ENCODE measurements around the gene STX4. TPM values are rescaled to one million over a fixed set of nuclear protein-coding genes. Genes with fewer than 3 reads are reported as not detected.

The STX4 gene
- total and polyA plus RNA-seq, 9 of the 15 experiments (the other 6 are each of a cell fraction or from before 2014, with no cell fraction given): 3.2 to 48.0 (median 21.5) TPM

DNA sequence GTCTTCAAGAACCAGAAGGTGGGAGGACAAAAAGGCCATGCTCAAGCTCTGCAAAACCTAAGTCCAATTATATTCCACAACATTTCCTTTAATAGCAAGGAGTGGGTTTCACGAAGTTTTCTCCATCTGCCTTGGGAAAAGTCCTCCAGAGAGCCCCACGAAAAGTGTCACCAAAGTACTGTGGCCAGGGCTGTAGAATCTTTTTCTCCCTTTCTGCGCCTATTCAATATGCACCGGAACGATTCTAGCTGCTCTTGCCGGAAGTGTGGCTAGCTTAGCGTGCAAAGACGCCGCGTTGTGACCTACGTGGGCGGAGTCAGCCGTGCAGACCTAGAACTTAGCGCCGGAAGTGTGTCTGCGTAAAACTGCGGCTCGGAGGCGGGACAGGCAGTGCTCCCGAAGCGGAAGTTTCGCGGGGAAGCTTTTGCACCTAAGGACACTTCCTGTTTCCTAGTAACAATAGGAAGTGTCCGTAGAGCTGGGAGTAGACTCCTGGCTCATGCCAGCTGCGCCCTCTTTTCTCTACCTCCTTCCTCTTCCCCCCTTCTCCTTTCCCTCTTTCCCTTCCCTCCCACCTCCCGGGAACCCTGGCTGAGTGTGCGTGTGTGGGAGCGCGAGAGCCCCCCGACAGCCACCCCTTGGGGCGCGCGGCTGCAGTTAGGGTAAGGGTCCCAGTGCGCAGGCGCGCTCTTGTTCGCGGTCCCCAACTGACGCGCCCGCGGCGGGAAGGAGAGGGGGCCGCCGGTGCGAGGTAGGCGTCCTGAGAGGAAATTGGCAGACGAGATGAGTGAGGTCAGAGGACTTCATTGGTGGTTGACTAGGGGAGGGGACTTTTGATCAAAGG is 40.8 kb downstream of the STX4 start, which contains the start of the genes ZNF646 and ZNF668 (continued):
- TF ChIP-seq, protein P1, sequence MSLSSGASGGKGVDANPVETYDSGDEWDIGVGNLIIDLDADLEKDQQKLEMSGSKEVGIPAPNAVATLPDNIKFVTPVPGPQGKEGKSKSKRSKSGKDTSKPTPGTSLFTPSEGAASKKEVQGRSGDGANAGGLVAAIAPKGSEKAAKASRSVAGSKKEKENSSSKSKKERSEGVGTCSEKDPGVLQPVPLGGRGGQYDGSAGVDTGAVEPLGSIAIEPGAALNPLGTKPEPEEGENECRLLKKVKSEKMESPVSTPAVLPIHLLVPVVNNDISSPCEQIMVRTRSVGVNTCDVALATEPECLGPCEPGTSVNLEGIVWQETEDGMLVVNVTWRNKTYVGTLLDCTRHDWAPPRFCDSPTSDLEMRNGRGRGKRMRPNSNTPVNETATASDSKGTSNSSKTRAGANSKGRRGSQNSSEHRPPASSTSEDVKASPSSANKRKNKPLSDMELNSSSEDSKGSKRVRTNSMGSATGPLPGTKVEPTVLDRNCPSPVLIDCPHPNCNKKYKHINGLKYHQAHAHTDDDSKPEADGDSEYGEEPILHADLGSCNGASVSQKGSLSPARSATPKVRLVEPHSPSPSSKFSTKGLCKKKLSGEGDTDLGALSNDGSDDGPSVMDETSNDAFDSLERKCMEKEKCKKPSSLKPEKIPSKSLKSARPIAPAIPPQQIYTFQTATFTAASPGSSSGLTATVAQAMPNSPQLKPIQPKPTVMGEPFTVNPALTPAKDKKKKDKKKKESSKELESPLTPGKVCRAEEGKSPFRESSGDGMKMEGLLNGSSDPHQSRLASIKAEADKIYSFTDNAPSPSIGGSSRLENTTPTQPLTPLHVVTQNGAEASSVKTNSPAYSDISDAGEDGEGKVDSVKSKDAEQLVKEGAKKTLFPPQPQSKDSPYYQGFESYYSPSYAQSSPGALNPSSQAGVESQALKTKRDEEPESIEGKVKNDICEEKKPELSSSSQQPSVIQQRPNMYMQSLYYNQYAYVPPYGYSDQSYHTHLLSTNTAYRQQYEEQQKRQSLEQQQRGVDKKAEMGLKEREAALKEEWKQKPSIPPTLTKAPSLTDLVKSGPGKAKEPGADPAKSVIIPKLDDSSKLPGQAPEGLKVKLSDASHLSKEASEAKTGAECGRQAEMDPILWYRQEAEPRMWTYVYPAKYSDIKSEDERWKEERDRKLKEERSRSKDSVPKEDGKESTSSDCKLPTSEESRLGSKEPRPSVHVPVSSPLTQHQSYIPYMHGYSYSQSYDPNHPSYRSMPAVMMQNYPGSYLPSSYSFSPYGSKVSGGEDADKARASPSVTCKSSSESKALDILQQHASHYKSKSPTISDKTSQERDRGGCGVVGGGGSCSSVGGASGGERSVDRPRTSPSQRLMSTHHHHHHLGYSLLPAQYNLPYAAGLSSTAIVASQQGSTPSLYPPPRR (CRISPR knock-in tag; IDR thresholded peaks at IDR 0.05; ENCODE audit: borderline replicate concordance): no peak
- no peak for TF ChIP-seq SETDB1 (IDR thresholded peaks at IDR 0.05; ENCODE audit: low read length)
- TF ChIP-seq GTF2A2 (tag; IDR thresholded peaks at IDR 0.05): no peak
- TF ChIP-seq, protein P2, sequence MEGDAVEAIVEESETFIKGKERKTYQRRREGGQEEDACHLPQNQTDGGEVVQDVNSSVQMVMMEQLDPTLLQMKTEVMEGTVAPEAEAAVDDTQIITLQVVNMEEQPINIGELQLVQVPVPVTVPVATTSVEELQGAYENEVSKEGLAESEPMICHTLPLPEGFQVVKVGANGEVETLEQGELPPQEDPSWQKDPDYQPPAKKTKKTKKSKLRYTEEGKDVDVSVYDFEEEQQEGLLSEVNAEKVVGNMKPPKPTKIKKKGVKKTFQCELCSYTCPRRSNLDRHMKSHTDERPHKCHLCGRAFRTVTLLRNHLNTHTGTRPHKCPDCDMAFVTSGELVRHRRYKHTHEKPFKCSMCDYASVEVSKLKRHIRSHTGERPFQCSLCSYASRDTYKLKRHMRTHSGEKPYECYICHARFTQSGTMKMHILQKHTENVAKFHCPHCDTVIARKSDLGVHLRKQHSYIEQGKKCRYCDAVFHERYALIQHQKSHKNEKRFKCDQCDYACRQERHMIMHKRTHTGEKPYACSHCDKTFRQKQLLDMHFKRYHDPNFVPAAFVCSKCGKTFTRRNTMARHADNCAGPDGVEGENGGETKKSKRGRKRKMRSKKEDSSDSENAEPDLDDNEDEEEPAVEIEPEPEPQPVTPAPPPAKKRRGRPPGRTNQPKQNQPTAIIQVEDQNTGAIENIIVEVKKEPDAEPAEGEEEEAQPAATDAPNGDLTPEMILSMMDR (IDR thresholded peaks at IDR 0.05 in 2 of 3, conservative IDR thresholded peaks at IDR 0.05 in 1 of 3; ENCODE audit: insufficient read depth in 2 of 3, low read depth in 1 of 3, low read length in 3 of 3): no peak
- TF ChIP-seq RBM15 (IDR thresholded peaks at IDR 0.05; ENCODE audit: insufficient read depth, low read length): no peak
- TF ChIP-seq RNF2 (IDR thresholded peaks at IDR 0.05): no peak; the same call in 1 of the 2 replicates
- TF ChIP-seq OTX1 (CRISPR knock-in tag; IDR thresholded peaks at IDR 0.05): peak; percentile 14; the same call in 1 of the 2 replicates
- TF ChIP-seq MEF2D (tag; conservative IDR thresholded peaks at IDR 0.05; ENCODE audit: low read depth): no peak
- TF ChIP-seq, protein P3, sequence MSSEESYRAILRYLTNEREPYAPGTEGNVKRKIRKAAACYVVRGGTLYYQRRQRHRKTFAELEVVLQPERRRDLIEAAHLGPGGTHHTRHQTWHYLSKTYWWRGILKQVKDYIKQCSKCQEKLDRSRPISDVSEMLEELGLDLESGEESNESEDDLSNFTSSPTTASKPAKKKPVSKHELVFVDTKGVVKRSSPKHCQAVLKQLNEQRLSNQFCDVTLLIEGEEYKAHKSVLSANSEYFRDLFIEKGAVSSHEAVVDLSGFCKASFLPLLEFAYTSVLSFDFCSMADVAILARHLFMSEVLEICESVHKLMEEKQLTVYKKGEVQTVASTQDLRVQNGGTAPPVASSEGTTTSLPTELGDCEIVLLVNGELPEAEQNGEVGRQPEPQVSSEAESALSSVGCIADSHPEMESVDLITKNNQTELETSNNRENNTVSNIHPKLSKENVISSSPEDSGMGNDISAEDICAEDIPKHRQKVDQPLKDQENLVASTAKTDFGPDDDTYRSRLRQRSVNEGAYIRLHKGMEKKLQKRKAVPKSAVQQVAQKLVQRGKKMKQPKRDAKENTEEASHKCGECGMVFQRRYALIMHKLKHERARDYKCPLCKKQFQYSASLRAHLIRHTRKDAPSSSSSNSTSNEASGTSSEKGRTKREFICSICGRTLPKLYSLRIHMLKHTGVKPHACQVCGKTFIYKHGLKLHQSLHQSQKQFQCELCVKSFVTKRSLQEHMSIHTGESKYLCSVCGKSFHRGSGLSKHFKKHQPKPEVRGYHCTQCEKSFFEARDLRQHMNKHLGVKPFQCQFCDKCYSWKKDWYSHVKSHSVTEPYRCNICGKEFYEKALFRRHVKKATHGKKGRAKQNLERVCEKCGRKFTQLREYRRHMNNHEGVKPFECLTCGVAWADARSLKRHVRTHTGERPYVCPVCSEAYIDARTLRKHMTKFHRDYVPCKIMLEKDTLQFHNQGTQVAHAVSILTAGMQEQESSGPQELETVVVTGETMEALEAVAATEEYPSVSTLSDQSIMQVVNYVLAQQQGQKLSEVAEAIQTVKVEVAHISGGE (CRISPR knock-in tag; IDR thresholded peaks at IDR 0.05): peak; percentile 94 to 99 (median 98)
- TF ChIP-seq JUND (IDR thresholded peaks at IDR 0.05; ENCODE audit: borderline replicate concordance, low read depth, low read length): peak; percentile 68; the same call in 1 of the 2 replicates
- no peak; the same call in 2 of the 3 replicates for TF ChIP-seq JUND (tag; IDR thresholded peaks at IDR 0.05; ENCODE audit: borderline replicate concordance, low read depth, low read length)

All from K562 (cell line).